ENCODE measurements around the gene LPCAT1.
"Not testable (repeated sequence)": the region's sequence is repeated elsewhere in the genome, so short reads cannot be mapped to it uniquely, and the experiment has no call there.

Gene LPCAT1

DNA sequence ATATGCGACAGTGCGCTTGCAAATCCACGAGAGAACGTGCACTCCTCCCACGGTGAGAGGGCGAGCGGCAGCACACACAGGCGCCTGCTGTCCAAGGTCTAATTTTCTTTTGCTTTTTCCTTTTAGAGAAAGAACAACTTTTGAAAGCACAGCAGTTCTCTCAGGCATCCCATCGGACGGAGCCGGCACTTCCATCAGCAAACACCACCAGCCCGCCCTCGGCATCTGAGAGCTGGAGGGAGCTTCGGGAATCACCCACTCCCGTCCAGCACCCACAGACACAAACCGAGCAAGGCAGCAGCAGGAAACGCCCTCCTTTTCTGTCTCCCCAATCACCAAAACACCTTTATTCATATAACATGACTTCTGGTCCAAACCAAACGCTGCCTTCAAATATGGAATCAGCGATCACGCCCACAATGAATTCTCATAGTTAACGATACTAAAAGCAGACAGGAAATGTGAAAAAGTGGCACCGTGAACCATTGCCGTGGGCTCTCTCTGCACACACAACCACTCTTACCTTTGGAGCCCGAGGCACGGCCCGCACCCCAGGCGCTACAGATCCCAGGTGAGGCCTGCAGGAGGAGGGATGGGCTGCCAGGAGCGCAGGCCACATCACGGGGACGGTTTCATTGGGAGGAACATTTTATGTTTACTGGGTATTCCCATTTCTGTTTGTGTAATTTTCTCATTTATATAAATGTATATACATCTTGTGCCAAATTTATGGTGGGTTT, 14.2 kb downstream of the LPCAT1 start:
- H3K9me3 ChIP-seq (ENCODE audit: control insufficient read depth, low read length): no peaks in the 10 kb centered on the region
- no peak for DNase-seq (ENCODE audit: low read depth)
- no peaks in the 10 kb centered on the region for H3K4me1 ChIP-seq (ENCODE audit: control insufficient read depth, insufficient read depth, low read length)
- H3K9ac ChIP-seq (ENCODE audit: low read length): no peak overlapping the region
- H3K36me3 ChIP-seq (ENCODE audit: control insufficient read depth, insufficient read depth, low read length, severe bottlenecking): peaks cover 9% of the 10 kb centered on the region
- H3K4me3 ChIP-seq (ENCODE audit: low read length): no peak overlapping the region
- no peaks in the 10 kb centered on the region for H3K27me3 ChIP-seq (replicated peaks; ENCODE audit: control insufficient read depth, insufficient read depth, low read length)

GRCh38 chr5:1508659-1509290, 15.0 kb downstream of the LPCAT1 start:
- peaks cover 9% of the 10 kb centered on the region for H3K36me3 ChIP-seq (ENCODE audit: control insufficient read depth, insufficient read depth, low read length, severe bottlenecking)
- H3K9ac ChIP-seq (ENCODE audit: low read length): no peak overlapping the region

DNA sequence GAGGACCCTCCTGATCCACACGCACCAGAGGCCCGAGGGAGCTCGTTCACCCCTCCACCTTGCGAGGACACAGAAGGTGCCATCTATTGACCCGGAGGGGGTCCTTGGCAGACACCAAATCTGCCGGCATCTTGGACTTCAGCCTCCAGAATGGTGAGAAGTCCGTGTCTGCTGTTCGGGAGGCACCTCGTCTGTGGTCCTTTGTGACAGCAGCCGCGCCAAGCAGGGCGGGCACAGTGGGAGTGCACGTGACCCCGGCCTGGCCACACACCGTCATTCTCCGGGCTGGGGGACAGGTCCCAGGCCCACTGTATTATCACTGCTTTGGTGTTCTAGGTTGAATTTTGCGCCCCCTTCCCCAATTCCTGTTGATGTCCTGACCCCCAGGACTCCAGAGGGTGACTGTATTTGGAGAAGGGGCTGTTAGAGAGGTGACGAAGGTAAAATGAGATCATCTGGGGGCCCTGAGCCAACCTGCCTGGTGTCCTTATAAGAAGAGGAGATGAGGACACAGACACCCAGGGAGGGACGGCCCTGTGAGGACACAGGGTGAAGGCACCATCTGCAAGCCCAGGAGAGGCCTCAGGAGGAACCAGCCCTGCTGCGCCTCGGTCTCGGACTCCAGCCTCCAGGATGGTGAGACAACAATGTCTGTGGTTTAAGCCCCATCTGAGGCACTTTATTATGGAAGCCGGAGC, 15.7 kb downstream of the LPCAT1 start:
- Histone ChIP-seq H3K9ac (ENCODE audit: low read length) (no peak overlapping the region), H3K36me3 (ENCODE audit: control insufficient read depth, insufficient read depth, low read length, severe bottlenecking) (peaks cover 9% of the 10 kb centered on the region), H3K9me3 (ENCODE audit: control insufficient read depth, low read length) (no peaks in the 10 kb centered on the region), H3K4me1 (ENCODE audit: control insufficient read depth, insufficient read depth, low read length) (peaks cover 11% of the 10 kb centered on the region), H3K4me3 (ENCODE audit: low read length) (no peak overlapping the region), H3K27me3 (replicated peaks; ENCODE audit: control insufficient read depth, insufficient read depth, low read length) (no peaks in the 10 kb centered on the region)
- DNase-seq (ENCODE audit: low read depth): no peak

More at GRCh38 chr5:1508659-1509290, 15.0 kb downstream of the LPCAT1 start:
- Histone ChIP-seq H3K9me3 (ENCODE audit: control insufficient read depth, low read length) (no peaks in the 10 kb centered on the region), H3K27me3 (replicated peaks; ENCODE audit: control insufficient read depth, insufficient read depth, low read length) (no peaks in the 10 kb centered on the region), H3K4me1 (ENCODE audit: control insufficient read depth, insufficient read depth, low read length) (peaks cover 4% of the 10 kb centered on the region), H3K4me3 (ENCODE audit: low read length) (no peak overlapping the region)
- DNase-seq (ENCODE audit: low read depth): no peak

GRCh38 chr5:1507457-1507856, 16.3 kb downstream of the LPCAT1 start:
- Histone ChIP-seq H3K36me3 (ENCODE audit: control insufficient read depth, insufficient read depth, low read length, severe bottlenecking) (peaks cover 9% of the 10 kb centered on the region), H3K9me3 (ENCODE audit: control insufficient read depth, low read length) (no peaks in the 10 kb centered on the region), H3K4me1 (ENCODE audit: control insufficient read depth, insufficient read depth, low read length) (peaks cover 13% of the 10 kb centered on the region), H3K4me3 (ENCODE audit: low read length) (no peak overlapping the region), H3K27me3 (replicated peaks; ENCODE audit: control insufficient read depth, insufficient read depth, low read length) (no peaks in the 10 kb centered on the region), H3K9ac (ENCODE audit: low read length) (no peak overlapping the region)
- no peak for DNase-seq (ENCODE audit: low read depth)

GRCh38 chr5:1507014-1507375, 16.8 kb downstream of the LPCAT1 start:
- Histone ChIP-seq H3K36me3 (ENCODE audit: control insufficient read depth, insufficient read depth, low read length, severe bottlenecking) (peaks cover 9% of the 10 kb centered on the region), H3K4me1 (ENCODE audit: control insufficient read depth, insufficient read depth, low read length) (peaks cover 13% of the 10 kb centered on the region), H3K27me3 (replicated peaks; ENCODE audit: control insufficient read depth, insufficient read depth, low read length) (no peaks in the 10 kb centered on the region), H3K4me3 (ENCODE audit: low read length) (no peak overlapping the region), H3K9ac (ENCODE audit: low read length) (no peak overlapping the region), H3K9me3 (ENCODE audit: control insufficient read depth, low read length) (no peaks in the 10 kb centered on the region)
- no peak for DNase-seq (ENCODE audit: low read depth)

DNA sequence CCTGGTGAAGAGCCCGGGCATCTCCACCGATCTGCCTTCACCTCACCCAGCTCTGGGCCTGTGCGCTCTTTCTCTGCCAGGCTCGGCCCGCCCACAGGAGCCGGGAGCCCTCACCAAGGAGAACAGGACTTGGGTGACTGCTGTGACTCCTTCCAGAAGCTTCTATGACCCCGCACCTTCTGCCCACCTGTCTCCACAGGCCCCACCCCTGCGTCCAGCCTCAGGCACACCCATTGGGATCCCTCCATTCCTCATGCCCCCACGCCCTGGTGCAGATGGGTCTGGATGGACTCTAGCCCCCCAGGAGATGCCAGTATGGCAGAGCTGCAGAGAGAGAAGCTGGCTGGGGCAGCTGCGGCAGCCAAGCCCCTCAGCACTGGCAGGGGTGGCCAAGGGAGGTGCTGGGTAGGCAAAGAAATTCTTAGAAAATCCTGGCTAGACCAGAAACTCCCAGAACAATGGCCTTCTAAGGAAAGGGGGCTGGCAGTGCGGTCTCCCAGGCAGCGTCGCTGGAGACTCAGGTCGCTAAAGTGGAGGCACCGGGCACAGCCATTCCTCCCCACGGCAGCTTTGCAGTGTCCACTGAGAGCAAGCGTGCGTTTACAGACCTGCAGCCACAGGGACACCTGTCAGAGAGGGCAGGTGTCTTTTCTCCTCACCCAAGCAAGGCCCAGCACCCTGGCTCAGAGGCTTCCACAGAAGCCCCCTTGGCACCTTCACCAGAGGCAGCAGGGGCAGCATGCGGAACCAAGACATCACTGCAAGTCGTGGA, 17.3 kb downstream of the LPCAT1 start:
- Histone ChIP-seq H3K9ac (ENCODE audit: low read length) (no peak overlapping the region), H3K4me3 (ENCODE audit: low read length) (no peak overlapping the region), H3K4me1 (ENCODE audit: control insufficient read depth, insufficient read depth, low read length) (peaks cover 13% of the 10 kb centered on the region), H3K27me3 (replicated peaks; ENCODE audit: control insufficient read depth, insufficient read depth, low read length) (no peaks in the 10 kb centered on the region), H3K9me3 (ENCODE audit: control insufficient read depth, low read length) (no peaks in the 10 kb centered on the region), H3K36me3 (ENCODE audit: control insufficient read depth, insufficient read depth, low read length, severe bottlenecking) (peaks cover 9% of the 10 kb centered on the region)
- no peak for DNase-seq (ENCODE audit: low read depth)

DNA sequence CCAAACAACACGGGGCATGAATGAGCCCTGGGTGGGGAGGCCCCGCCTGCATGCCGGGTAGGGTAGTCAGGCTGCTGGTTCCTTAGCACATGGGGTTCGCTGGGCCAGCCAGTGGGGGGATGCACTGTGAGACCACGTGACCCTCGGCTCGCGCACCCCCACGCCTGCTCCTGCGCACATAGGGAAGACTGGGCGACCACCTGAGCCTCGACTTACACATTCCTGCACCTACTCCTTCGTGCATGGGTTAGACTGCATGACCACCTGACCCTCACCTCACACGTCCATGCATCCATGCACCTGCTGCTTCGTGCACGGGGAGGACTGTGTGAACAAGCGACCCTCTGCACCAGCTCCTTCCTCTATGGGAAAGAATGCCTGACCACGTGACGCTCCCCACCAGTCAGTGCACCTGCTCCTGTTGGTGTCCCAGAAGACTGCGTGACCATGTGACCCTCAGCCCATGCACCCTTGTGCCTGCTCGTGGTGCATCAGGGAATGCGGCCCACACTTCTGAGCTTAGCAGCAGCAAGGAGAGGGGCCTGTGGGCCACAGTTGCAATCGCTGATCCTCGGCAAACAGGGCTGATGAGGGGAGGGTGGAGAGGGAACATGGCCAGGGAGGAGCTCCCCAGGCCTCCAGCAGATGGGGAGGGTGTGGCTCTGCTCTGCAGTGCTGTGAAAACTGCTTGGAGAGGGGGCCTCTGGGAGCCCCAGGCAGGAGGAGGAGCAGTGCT, 18.1 kb downstream of the LPCAT1 start:
- Histone ChIP-seq H3K27me3 (replicated peaks; ENCODE audit: control insufficient read depth, insufficient read depth, low read length) (no peaks in the 10 kb centered on the region), H3K36me3 (ENCODE audit: control insufficient read depth, insufficient read depth, low read length, severe bottlenecking) (peaks cover 9% of the 10 kb centered on the region), H3K4me3 (ENCODE audit: low read length) (no peak overlapping the region), H3K9me3 (ENCODE audit: control insufficient read depth, low read length) (no peaks in the 10 kb centered on the region), H3K4me1 (ENCODE audit: control insufficient read depth, insufficient read depth, low read length) (peaks cover 17% of the 10 kb centered on the region), H3K9ac (ENCODE audit: low read length) (no peak overlapping the region)
- no peak for DNase-seq (ENCODE audit: low read depth)

DNA sequence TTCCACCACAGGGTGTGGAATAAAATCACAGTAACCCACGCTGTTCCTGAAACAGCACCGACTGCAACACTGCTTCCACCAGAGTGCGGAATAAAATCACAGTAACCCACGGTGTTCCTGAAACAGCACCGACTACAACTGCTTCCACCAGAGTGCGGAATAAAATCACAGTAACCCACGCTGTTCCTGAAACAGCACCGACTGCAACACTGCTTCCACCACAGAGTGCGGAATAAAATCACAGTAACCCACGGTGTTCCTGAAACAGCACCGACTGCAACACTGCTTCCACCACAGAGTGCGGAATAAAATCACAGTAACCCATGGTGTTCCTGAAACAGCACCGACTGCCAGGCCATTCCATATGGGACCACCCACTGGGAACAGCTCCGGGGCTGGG, 18.7 kb downstream of the LPCAT1 start:
- H3K9me3 ChIP-seq (ENCODE audit: control insufficient read depth, low read length); H3K27me3 ChIP-seq (replicated peaks; ENCODE audit: control insufficient read depth, insufficient read depth, low read length); H3K36me3 ChIP-seq (ENCODE audit: control insufficient read depth, insufficient read depth, low read length, severe bottlenecking); DNase-seq (ENCODE audit: low read depth); H3K9ac ChIP-seq (ENCODE audit: low read length); H3K4me3 ChIP-seq (ENCODE audit: low read length): not testable (repeated sequence)
- peaks cover 23% of the 10 kb centered on the region for H3K4me1 ChIP-seq (ENCODE audit: control insufficient read depth, insufficient read depth, low read length)

DNA sequence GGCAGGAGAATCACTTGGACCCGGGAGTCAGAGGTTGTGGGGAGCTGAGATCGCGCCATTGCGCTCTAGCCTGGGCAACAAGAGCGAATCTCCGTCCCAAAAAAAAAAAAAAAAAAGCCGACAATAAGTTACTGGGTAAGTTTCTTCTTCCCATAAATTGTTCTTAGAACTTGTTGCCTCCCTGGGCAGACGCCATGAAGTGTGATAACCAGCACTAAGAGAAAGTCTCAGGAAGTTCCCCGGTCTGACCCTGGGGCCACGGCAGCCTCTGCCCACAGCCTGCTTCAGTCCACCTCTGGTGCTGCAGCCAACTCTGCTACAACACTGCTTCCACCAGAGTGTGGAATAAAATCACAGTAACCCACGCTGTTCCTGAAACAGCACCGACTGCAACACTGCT, 19.1 kb downstream of the LPCAT1 start:
- no peak overlapping the region for H3K9ac ChIP-seq (ENCODE audit: low read length)
- H3K9me3 ChIP-seq (ENCODE audit: control insufficient read depth, low read length): no peaks in the 10 kb centered on the region
- peaks cover 7% of the 10 kb centered on the region for H3K36me3 ChIP-seq (ENCODE audit: control insufficient read depth, insufficient read depth, low read length, severe bottlenecking)
- peaks cover 28% of the 10 kb centered on the region for H3K4me1 ChIP-seq (ENCODE audit: control insufficient read depth, insufficient read depth, low read length)
- no peak for DNase-seq (ENCODE audit: low read depth)
- H3K4me3 ChIP-seq (ENCODE audit: low read length): no peak overlapping the region
- H3K27me3 ChIP-seq (replicated peaks; ENCODE audit: control insufficient read depth, insufficient read depth, low read length): no peaks in the 10 kb centered on the region

DNA sequence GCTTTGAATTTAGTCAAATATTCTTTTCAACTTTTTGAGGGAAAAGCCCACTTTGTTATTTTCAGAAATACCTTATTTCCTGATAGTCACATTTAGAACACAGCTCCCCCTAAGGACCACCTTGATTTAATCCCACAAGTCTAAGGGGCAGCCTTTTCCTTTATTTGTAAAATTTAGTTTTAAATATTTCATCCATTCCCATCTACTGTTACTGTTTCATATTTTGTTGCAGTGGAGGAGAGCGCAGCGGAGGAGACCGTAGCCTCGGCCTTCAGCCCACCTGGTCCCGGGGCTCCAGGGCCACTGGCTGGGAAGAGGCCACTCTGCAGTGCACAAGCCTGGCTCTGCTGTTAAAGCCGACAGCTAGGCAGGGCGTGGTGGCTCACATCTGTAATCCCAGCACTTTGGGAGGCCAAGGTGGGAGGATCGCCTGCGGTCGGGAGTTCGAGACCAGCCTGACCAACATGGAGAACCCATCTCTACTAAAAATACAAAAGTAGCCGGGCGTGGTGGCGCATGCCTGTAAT, 19.6 kb downstream of the LPCAT1 start:
- H3K36me3 ChIP-seq (ENCODE audit: control insufficient read depth, insufficient read depth, low read length, severe bottlenecking): peaks cover 4% of the 10 kb centered on the region
- DNase-seq (ENCODE audit: low read depth): no peak
- no peaks in the 10 kb centered on the region for H3K27me3 ChIP-seq (replicated peaks; ENCODE audit: control insufficient read depth, insufficient read depth, low read length)

More for the DNA sequence above, 19.6 kb downstream of the LPCAT1 start:
- Histone ChIP-seq H3K9ac (ENCODE audit: low read length) (no peak overlapping the region), H3K4me1 (ENCODE audit: control insufficient read depth, insufficient read depth, low read length) (peaks cover 28% of the 10 kb centered on the region), H3K9me3 (ENCODE audit: control insufficient read depth, low read length) (no peaks in the 10 kb centered on the region), H3K4me3 (ENCODE audit: low read length) (no peak overlapping the region)
